HFF-Myc (cell line): ENCODE results near the gene VEZF1.

Source experiments
- DNase-seq: peaks from one replicate; pipeline ENCODE4 v3.0.0-alpha.2; 2011; ENCODE audit warnings: low read depth; ENCODE audit errors: extremely low read depth
- H3K4me3 ChIP-seq: replicated peaks from 2 replicates; pipeline ENCODE4 v1.5.1; 2011; ENCODE audit warnings: low read depth, mild to moderate bottlenecking, control low read depth, low read length
- TF ChIP-seq, protein P1 (sequence below): IDR thresholded peaks from 2 replicates; pipeline ENCODE4 v1.5.1; 2012; ENCODE audit warnings: mild to moderate bottlenecking, low read depth, low read length, control low read depth; ENCODE audit errors: missing control alignments

VEZF1 gene

DNA sequence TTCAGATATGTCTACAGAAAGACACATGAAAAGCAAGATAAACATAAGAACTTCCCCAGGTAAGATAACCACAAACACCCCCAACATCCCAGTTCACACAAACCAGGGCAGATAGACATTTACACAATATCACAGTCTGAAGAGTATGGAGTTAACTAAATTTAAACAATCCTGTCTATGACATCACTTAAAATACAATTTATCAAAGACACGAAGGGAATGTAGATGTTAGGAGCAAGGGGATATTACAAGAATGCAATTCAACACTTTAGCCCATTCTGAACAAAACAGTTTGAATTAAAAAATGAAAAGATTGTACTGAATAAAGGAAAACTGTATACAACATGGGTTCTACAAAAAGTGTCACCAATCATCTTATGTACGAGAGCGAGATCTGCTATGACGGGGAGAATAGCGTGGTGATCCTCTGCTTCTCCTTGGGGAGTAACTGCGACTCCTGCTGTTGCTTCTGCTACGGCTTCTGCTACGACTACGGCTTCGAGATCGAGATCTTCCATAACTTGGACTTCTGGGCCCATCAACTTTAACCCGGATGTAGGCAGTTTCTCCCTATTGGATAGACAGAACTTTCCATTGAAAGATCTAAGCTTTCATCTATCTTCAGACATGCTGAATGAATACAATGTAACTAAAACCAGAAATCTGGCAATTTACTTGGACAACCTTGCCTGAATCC lies 17.1 kb upstream of the VEZF1 start:
- no peak for DNase-seq
- TF ChIP-seq, protein P1, sequence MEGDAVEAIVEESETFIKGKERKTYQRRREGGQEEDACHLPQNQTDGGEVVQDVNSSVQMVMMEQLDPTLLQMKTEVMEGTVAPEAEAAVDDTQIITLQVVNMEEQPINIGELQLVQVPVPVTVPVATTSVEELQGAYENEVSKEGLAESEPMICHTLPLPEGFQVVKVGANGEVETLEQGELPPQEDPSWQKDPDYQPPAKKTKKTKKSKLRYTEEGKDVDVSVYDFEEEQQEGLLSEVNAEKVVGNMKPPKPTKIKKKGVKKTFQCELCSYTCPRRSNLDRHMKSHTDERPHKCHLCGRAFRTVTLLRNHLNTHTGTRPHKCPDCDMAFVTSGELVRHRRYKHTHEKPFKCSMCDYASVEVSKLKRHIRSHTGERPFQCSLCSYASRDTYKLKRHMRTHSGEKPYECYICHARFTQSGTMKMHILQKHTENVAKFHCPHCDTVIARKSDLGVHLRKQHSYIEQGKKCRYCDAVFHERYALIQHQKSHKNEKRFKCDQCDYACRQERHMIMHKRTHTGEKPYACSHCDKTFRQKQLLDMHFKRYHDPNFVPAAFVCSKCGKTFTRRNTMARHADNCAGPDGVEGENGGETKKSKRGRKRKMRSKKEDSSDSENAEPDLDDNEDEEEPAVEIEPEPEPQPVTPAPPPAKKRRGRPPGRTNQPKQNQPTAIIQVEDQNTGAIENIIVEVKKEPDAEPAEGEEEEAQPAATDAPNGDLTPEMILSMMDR = no peak

DNA sequence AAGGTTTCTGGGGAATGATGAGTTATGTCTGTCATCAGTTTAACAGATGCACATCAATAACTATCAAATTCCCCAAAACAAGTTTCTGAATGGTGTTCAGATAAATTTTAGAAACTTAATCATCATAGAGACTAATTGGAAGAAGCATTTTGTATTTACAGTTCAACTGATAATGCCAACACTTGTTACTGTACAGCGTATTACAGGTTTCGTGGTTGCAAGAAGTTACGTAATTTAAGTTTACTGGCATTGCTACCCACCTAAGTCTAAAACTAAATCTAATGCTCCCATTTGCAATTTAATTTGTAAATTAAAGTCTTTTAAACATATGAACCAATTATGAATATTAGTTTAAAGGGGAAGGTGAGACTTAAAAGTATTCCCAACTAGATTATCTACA lies 16.0 kb upstream of the VEZF1 start:
- peak overlapping the region; percentile 99 for H3K4me3 ChIP-seq
- no peak for DNase-seq
- TF ChIP-seq, protein P1 = no peak

More for the DNA sequence above, 17.1 kb upstream of the VEZF1 start:
- H3K4me3 ChIP-seq = peak overlapping the region; percentile 99

DNA sequence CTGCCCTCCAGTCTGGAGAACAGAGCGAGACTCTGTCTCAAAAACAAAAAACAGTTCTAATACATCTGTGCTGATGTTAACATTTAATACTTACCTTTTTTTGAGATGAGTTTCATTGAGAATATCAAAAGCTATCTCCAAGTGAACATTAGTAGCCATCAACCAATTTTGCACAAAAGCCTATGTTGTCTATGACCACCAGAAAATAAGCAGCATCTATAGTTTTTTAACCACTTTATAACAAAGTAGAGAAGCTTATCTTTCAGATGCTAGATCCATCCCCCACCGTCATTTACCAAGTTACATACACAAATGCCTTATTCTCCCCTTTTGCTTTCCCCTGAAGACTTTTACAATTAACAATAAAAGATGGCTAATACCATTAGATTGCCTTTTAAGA lies 14.9 kb upstream of the VEZF1 start:
- H3K4me3 ChIP-seq = peak overlapping the region; percentile 99
- TF ChIP-seq, protein P1 = no peak
- no peak for DNase-seq

DNA sequence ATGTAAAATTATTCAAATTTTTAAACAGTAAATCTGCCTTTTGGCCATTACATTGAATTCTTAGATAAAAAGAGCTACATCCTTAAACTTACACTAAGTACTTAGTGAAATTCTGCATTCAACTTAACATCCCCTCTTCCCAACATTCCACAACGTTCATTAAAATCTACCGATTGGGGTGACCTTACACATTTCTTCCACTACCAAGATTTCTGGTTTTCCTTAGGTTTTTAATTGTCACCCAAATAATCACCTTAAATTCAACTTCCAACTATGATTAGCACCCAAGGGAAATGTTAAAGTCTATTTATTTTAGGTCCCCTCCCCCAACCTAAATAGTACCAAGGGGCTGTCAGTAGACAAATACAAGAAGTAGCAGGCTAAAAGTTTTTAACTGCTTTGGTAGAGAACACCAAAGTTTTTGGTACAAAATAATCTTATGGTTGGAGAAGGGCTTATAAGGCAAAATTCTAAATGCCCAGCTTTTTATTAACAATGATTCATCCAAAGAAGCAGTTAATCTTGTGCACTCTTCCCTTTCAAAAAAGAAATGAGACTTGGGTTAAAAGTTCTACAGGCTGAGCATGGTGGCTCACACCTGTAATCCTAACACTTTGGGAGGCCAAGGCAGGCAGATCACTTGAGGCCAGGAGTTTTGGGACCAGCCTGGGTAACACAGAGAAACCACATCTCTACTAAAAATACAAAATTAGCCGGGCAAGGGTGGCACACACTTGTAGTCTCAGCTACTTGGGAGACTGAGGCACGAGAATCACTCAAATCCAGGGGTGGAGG lies 14.3 kb upstream of the VEZF1 start:
- DNase-seq = no peak
- peak overlapping the region; percentile 99 for H3K4me3 ChIP-seq
- TF ChIP-seq, protein P1 = no peak

DNA sequence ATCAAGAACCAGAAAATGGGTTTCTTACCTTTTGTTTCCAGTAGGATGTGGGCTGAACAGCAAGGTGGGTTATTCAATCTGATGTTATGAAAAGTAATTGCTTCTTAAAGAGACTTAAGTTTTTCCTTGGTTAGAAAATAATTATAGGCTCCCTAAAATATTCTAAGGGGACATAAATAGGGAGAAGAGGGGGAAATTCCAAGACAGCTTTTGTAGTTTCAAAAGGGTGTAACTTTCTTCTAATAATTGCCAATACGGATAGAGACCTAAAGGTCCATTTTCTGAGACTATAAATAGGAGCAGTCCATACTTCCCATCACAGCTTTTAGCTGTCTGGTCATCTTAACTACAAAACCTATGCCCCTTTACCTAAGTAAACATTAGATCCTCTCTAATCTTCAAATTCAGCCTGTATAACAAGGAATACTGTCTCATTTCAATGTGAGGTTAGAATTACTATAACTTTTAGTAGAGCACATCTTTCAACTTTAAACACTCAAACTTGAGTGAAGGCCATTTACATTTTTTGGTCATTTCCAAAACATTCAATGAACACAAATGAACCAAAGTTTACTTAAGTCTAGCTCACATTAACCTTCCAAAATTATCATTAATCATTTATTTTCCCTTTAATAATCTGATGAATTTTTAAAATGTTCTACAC lies 13.5 kb upstream of the VEZF1 start:
- TF ChIP-seq, protein P1 = no peak
- DNase-seq = no peak
- H3K4me3 ChIP-seq = no peak overlapping the region

DNA sequence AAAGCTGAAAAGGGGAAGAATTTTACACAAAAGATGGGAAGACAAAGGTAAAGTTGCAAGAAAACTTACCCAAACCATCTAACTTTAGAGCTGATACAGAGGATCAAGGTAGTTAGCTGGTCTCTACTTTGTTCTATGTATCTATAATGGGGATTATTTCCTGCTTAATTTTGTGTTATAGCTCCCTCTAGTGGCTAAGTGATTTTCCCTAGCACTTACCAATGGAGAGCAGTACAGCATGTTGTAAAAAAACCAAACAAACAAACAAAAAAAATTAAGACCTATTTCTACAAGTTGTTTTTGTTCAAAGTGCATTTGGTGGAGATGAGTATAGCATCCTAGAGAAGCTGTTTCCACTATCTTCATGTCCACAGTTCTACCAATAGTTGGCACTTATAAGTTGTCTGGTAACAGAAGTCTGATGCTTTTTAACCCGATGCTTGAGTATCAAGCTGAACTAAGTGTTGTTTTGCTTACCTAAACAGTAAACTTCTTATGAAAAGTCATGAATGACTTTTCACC lies 11.5 kb upstream of the VEZF1 start:
- no peak for DNase-seq

More for the DNA sequence above, 11.5 kb upstream of the VEZF1 start:
- no peak overlapping the region for H3K4me3 ChIP-seq
- TF ChIP-seq, protein P1 = peak; percentile 63
